Astrocyte (in vitro differentiated cells and primary cell): Measurements from ENCODE around the gene PELO.

ENCODE experiments used
- EZH2 ChIP-seq: IDR thresholded peaks from 2 replicates; pipeline ENCODE4 v1.6.1; 2012; ENCODE audit warnings: mild to moderate bottlenecking, low read length, inconsistent platforms; ENCODE audit not compliant: insufficient read depth
- TF ChIP-seq, protein P1 (sequence below): IDR thresholded peaks from 2 replicates; pipeline ENCODE4 v1.5.1; 2011; ENCODE audit warnings: low read depth, mild to moderate bottlenecking, inconsistent platforms, low read length, moderate library complexity; ENCODE audit not compliant: insufficient read depth

GRCh38 chr5:52772668-52773067, 15.0 kb upstream of the PELO start:
- TF ChIP-seq, protein P1, sequence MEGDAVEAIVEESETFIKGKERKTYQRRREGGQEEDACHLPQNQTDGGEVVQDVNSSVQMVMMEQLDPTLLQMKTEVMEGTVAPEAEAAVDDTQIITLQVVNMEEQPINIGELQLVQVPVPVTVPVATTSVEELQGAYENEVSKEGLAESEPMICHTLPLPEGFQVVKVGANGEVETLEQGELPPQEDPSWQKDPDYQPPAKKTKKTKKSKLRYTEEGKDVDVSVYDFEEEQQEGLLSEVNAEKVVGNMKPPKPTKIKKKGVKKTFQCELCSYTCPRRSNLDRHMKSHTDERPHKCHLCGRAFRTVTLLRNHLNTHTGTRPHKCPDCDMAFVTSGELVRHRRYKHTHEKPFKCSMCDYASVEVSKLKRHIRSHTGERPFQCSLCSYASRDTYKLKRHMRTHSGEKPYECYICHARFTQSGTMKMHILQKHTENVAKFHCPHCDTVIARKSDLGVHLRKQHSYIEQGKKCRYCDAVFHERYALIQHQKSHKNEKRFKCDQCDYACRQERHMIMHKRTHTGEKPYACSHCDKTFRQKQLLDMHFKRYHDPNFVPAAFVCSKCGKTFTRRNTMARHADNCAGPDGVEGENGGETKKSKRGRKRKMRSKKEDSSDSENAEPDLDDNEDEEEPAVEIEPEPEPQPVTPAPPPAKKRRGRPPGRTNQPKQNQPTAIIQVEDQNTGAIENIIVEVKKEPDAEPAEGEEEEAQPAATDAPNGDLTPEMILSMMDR: no peak
- no peak for TF ChIP-seq EZH2
